ENCODE measurements around the gene FOXP3.

GRCh38 chrX:49231333-49232000 is 33.0 kb downstream of the FOXP3 start:
- TF ChIP-seq CTCF (IDR thresholded peaks at IDR 0.05; ENCODE audit: extremely low read depth in 1 of 2, insufficient read depth in 1 of 2, low read depth in 1 of 2, low read length in 2 of 2) (no peak), EZH2 (IDR thresholded peaks at IDR 0.05; ENCODE audit: borderline replicate concordance, low read depth, low read length, severe bottlenecking) (no peak), MAX (IDR thresholded peaks at IDR 0.05; ENCODE audit: insufficient read depth, insufficient read length) (no peak), POLR2A (IDR thresholded peaks at IDR 0.05; ENCODE audit: low read depth, low read length) (no peak)

Data from endothelial cell of umbilical vein (primary cell).